Right lobe of liver (tissue), 6 donors: Measurements from ENCODE around the gene SLC47A2. TPM values are rescaled to one million over a fixed set of nuclear protein-coding genes. Genes with fewer than 3 reads are reported as not detected.

Experiments used
- ATAC-seq, 4 donors: fragments of 200-7000 bp; cut with Tn5 transposase; one replicate each; pipeline ENCODE4 v1.9.1; 2020; ENCODE audit warnings: mild to moderate bottlenecking in 4 of 4, moderate library complexity in 4 of 4
- DNase-seq, 3 donors: peaks; one replicate each; pipeline ENCODE4 v3.0.0-alpha.2; 2020
- H3K27ac ChIP-seq, 3 donors: fragments of 200-600 bp; one replicate each; pipeline ENCODE4 v1.8.0; 2022
- H3K27me3 ChIP-seq, 2 donors: fragments of 200-600 bp; one replicate each; pipeline ENCODE4 v1.8.0; 2022
- H3K36me3 ChIP-seq, 4 donors: fragments of 200-600 bp; sonication (generic) in 1 of 4; one replicate each; pipeline versions ENCODE4 v1.5.1 to v1.8.0; 2017 to 2022; ENCODE audit warnings: control low read depth in 1 of 4
- H3K4me1 ChIP-seq, 4 donors: fragments of 200-600 bp; sonication (generic) in 1 of 4; one replicate each; pipeline versions ENCODE4 v1.5.1 to v1.8.0; 2017 to 2022; ENCODE audit warnings: control low read depth in 1 of 4
- H3K4me3 ChIP-seq, 3 donors: fragments of 200-600 bp; one replicate each; pipeline ENCODE4 v1.8.0; 2022
- H3K9me3 ChIP-seq, 4 donors: fragments of 200-600 bp; sonication (generic) in 1 of 4; one replicate each; pipeline versions ENCODE4 v1.5.1 to v1.8.0; 2017 to 2022; ENCODE audit warnings: control low read depth in 1 of 4
- CTCF ChIP-seq, 4 donors: fragments of 200-600 bp in 3 of 4; fragments of 450-650 bp in 1 of 4; IDR thresholded peaks; one replicate each; pipeline versions ENCODE4 v1.5.1 to v1.8.0; 2016 to 2022; ENCODE audit warnings: antibody characterized with exemption in 4 of 4, mild to moderate bottlenecking in 2 of 4
- POLR2A ChIP-seq: fragments of 450-650 bp; IDR thresholded peaks from one replicate; pipeline ENCODE4 v1.6.1; 2017; ENCODE audit warnings: antibody characterized with exemption, mild to moderate bottlenecking
- WGBS: methylation state at CpG from one replicate; pipeline ENCODE4 v1.1.6; 2018; ENCODE audit warnings: low coverage, low lambda C conversion rate; ENCODE audit not compliant: insufficient coverage; ENCODE audit errors: missing lambda C conversion rate; 5-methylcytosine and 5-hydroxymethylcytosine counted together
- intact Hi-C, 2 donors: fragments of 100-400 bp; cut with DNase I; formaldehyde crosslinking; loops; one replicate each; pipeline versions ENCODE4 v1.11.2 to v1.14.1; 2022
- total RNA-seq, 6 experiments: library from RNA; depleted of rRNA in 2 of 6; stranded (reverse); fragments of >200 nt in 2 of 6; fragmentation: NEBNext Ultra II Directional in 3 of 6; extraction: Animal tissue kit (Norgen Biotek cat#: 25700) in 3 of 6; gene quantifications; one replicate each; pipeline versions ENCODE4 v1.1.0 to v1.2.4, GENCODE V29; 2016 to 2023
- donor health status: DM: no; HTN: yes; CAD: no.
- donor health status: DM: no; HTN: no; CAD: no.
- donor health status: DM: no; HTN: no; CAD: no.
- donor health status: DM: no; HTN: yes; CAD: no.
- donor health status: DM: no; HTN: yes; CAD: no.

Gene SLC47A2
- total RNA-seq, 6 experiments from 2014 or later: not detected

GRCh38 chr17:19748807-19749193, 32.4 kb upstream of the SLC47A2 start:
- 61% methylated on average over 4 of the region's 13 CpGs for WGBS
- Histone ChIP-seq H3K4me3 (no peak overlapping the region), H3K9me3 (no peaks in the 10 kb centered on the region), H3K4me1 (peaks cover 0 to 37% (median 7%) of the 10 kb centered on the region in 4 donors), H3K36me3 (no peaks in the 10 kb centered on the region), H3K27me3 (no peaks in the 10 kb centered on the region), H3K27ac (no peak overlapping the region)
- ATAC-seq (no peak), DNase-seq (no peak)
- intact Hi-C loops: no loop called here
- no peak for TF ChIP-seq POLR2A
- TF ChIP-seq CTCF (IDR thresholded peaks at IDR 0.05): no peak

- ATAC-seq (peak; percentile 36 to 66 (median 57)), DNase-seq (peak in 1 of 3 donors; percentile 77)
- 37% methylated on average over 14 of the region's 25 CpGs for whole genome bisulfite sequencing
- TF ChIP-seq CTCF (IDR thresholded peaks at IDR 0.05) (no peak), POLR2A (no peak)
- Histone ChIP-seq H3K4me1 (peaks cover 0 to 30% (median 4%) of the 10 kb centered on the region in 4 donors), H3K27ac (no peak within 1 kb of the TSS), H3K36me3 (no peaks in the 10 kb centered on the region), H3K27me3 (no peaks in the 10 kb centered on the region), H3K9me3 (no peaks in the 10 kb centered on the region), H3K4me3 (no peak within 1 kb of the TSS)
- intact Hi-C loops: no loop called here
Observed at GRCh38 chr17:19747829-19748806, 31.7 kb upstream of the SLC47A2 start, which contains the start of gene ALDH3A1. ALDH3A1 (minus strand) TSS chr17:19748298; CDS start chr17:19745129, 3,169 bp downstream.

- WGBS: 80% methylated on average over 1 of the region's 13 CpGs
- no peak for ATAC-seq
- Histone ChIP-seq H3K9me3 (no peaks in the 10 kb centered on the region), H3K36me3 (no peaks in the 10 kb centered on the region), H3K27me3 (no peaks in the 10 kb centered on the region), H3K4me3 (no peak overlapping the region), H3K4me1 (peaks cover 0 to 23% (median 4%) of the 10 kb centered on the region in 4 donors), H3K27ac (no peak overlapping the region)
- TF ChIP-seq POLR2A (no peak), CTCF (IDR thresholded peaks at IDR 0.05) (no peak)
- intact Hi-C loops: no loop called here
- DNase-seq: no peak
Observed at GRCh38 chr17:19747159-19747719, 30.9 kb upstream of the SLC47A2 start.

- 70% methylated on average over 14 of the region's 20 CpGs for WGBS
- H3K27ac ChIP-seq: no peak overlapping the region
Observed at GRCh38 chr17:19746517-19746916, 30.1 kb upstream of the SLC47A2 start.

More at GRCh38 chr17:19746517-19746916, 30.1 kb upstream of the SLC47A2 start:
- H3K9me3 ChIP-seq: no peaks in the 10 kb centered on the region
- H3K36me3 ChIP-seq: no peaks in the 10 kb centered on the region
- no peak overlapping the region for H3K4me3 ChIP-seq
- H3K27me3 ChIP-seq: no peaks in the 10 kb centered on the region
- DNase-seq: no peak
- ATAC-seq: no peak
- intact Hi-C loops: no loop called here
- H3K4me1 ChIP-seq: peaks cover 0 to 21% (median 4%) of the 10 kb centered on the region in 4 donors
- TF ChIP-seq POLR2A (no peak), CTCF (IDR thresholded peaks at IDR 0.05) (no peak)
